Right lobe of liver (tissue), 6 donors: ENCODE measurements around the gene PCBP4. TPM values are rescaled to one million over a fixed set of nuclear protein-coding genes. Genes with fewer than 3 reads are reported as not detected.
"Not testable (repeated sequence)": the region's sequence is repeated elsewhere in the genome, so short reads cannot be mapped to it uniquely, and the experiment has no call there.

Experiments
- ATAC-seq, 4 donors: fragments of 200-7000 bp; cut with Tn5 transposase; one replicate each; pipeline ENCODE4 v1.9.1; 2020; ENCODE audit warnings: mild to moderate bottlenecking in 4 of 4, moderate library complexity in 4 of 4
- DNase-seq, 3 donors: peaks; one replicate each; pipeline ENCODE4 v3.0.0-alpha.2; 2020
- H3K27ac ChIP-seq, 3 donors: fragments of 200-600 bp; one replicate each; pipeline ENCODE4 v1.8.0; 2022
- H3K27me3 ChIP-seq, 2 donors: fragments of 200-600 bp; one replicate each; pipeline ENCODE4 v1.8.0; 2022
- H3K36me3 ChIP-seq, 4 donors: fragments of 200-600 bp; sonication (generic) in 1 of 4; one replicate each; pipeline versions ENCODE4 v1.5.1 to v1.8.0; 2017 to 2022; ENCODE audit warnings: control low read depth in 1 of 4
- H3K4me1 ChIP-seq, 4 donors: fragments of 200-600 bp; sonication (generic) in 1 of 4; one replicate each; pipeline versions ENCODE4 v1.5.1 to v1.8.0; 2017 to 2022; ENCODE audit warnings: control low read depth in 1 of 4
- H3K4me3 ChIP-seq, 3 donors: fragments of 200-600 bp; one replicate each; pipeline ENCODE4 v1.8.0; 2022
- H3K9me3 ChIP-seq, 4 donors: fragments of 200-600 bp; sonication (generic) in 1 of 4; one replicate each; pipeline versions ENCODE4 v1.5.1 to v1.8.0; 2017 to 2022; ENCODE audit warnings: control low read depth in 1 of 4
- POLR2A ChIP-seq: fragments of 450-650 bp; IDR thresholded peaks from one replicate; pipeline ENCODE4 v1.6.1; 2017; ENCODE audit warnings: antibody characterized with exemption, mild to moderate bottlenecking
- whole genome bisulfite sequencing: methylation state at CpG from one replicate; pipeline ENCODE4 v1.1.6; 2018; ENCODE audit warnings: low coverage, low lambda C conversion rate; ENCODE audit not compliant: insufficient coverage; ENCODE audit errors: missing lambda C conversion rate; 5-methylcytosine and 5-hydroxymethylcytosine counted together
- intact Hi-C, 2 donors: fragments of 100-400 bp; cut with DNase I; formaldehyde crosslinking; loops; one replicate each; pipeline versions ENCODE4 v1.11.2 to v1.14.1; 2022
- total RNA-seq, 6 experiments: library from RNA; depleted of rRNA in 2 of 6; stranded (reverse); fragments of >200 nt in 2 of 6; fragmentation: NEBNext Ultra II Directional in 3 of 6; extraction: Animal tissue kit (Norgen Biotek cat#: 25700) in 3 of 6; gene quantifications; one replicate each; pipeline versions ENCODE4 v1.1.0 to v1.2.4, GENCODE V29; 2016 to 2023
- TF ChIP-seq, protein P1 (sequence below), 4 donors: fragments of 200-600 bp in 3 of 4; fragments of 450-650 bp in 1 of 4; IDR thresholded peaks; one replicate each; pipeline versions ENCODE4 v1.5.1 to v1.8.0; 2016 to 2022; ENCODE audit warnings: antibody characterized with exemption in 4 of 4, mild to moderate bottlenecking in 2 of 4
- donor health status: DM: no; HTN: yes; CAD: no.
- donor health status: DM: no; HTN: no; CAD: no.
- donor health status: DM: no; HTN: no; CAD: no.
- donor health status: DM: no; HTN: yes; CAD: no.
- donor health status: DM: no; HTN: yes; CAD: no.

The PCBP4 gene
- total RNA-seq, 6 experiments from 2014 or later, result 6.5 to 19.2 (median 11.7) TPM

DNA sequence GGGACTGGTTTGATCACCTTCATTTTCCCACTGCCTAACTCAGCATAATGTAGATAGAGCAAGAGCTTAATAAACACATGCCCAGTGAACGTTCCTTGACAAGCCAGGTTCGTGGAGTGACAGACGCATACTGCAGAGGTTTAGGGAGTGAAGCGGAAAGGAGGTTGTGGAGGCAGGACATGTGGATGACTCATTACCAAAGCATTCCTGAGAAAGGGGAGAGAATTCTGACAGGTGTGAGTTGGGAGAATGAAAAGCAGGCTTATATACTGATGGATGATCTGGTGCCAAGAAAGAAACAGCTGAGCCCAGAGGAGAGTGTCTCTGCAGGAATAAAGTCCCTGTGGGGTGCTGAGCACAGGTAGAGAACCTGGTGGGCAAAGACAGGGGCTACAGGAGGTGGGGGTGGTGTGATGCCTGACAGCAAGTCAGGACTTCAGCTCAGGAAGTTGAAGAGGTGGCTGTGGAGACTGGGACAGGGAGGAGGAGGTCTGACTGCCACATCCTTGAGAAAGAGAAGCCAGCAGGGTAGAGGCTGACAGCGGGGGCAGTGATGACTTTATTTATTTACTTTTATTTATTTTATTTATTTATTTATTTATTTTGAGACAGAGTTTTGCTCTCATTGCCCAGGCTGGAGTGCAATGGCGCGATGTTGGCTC is 30.8 kb upstream of the PCBP4 start:
- DNase-seq (no peak), ATAC-seq (no peak)
- Histone ChIP-seq H3K9me3 (no peaks in the 10 kb centered on the region), H3K4me1 (peaks cover 0 to 12% (median 4%) of the 10 kb centered on the region in 4 donors), H3K27me3 (no peaks in the 10 kb centered on the region), H3K4me3 (no peak overlapping the region), H3K27ac (no peak overlapping the region), H3K36me3 (peaks cover 0 to 16% (median 8%) of the 10 kb centered on the region in 4 donors)
- WGBS, result 59% methylated on average over 7 of the region's 7 CpGs
- intact Hi-C loops, result no loop called here
- TF ChIP-seq, protein P1, sequence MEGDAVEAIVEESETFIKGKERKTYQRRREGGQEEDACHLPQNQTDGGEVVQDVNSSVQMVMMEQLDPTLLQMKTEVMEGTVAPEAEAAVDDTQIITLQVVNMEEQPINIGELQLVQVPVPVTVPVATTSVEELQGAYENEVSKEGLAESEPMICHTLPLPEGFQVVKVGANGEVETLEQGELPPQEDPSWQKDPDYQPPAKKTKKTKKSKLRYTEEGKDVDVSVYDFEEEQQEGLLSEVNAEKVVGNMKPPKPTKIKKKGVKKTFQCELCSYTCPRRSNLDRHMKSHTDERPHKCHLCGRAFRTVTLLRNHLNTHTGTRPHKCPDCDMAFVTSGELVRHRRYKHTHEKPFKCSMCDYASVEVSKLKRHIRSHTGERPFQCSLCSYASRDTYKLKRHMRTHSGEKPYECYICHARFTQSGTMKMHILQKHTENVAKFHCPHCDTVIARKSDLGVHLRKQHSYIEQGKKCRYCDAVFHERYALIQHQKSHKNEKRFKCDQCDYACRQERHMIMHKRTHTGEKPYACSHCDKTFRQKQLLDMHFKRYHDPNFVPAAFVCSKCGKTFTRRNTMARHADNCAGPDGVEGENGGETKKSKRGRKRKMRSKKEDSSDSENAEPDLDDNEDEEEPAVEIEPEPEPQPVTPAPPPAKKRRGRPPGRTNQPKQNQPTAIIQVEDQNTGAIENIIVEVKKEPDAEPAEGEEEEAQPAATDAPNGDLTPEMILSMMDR (IDR thresholded peaks at IDR 0.05), result no peak
- no peak for TF ChIP-seq POLR2A

- no peak for TF ChIP-seq POLR2A
- TF ChIP-seq, protein P1 (IDR thresholded peaks at IDR 0.05), result no peak
These were observed 29.9 kb upstream of the PCBP4 start for GRCh38 chr3:51997172-51997571.

GRCh38 chr3:51995346-51996163 is 28.3 kb upstream of the PCBP4 start, which contains the start of gene RPL29:
Gene RPL29 (minus strand): TSS chr3:51995895. CDS start chr3:51995461, 434 bp downstream.
- TF ChIP-seq POLR2A, result peak; percentile 64
- TF ChIP-seq, protein P1 (IDR thresholded peaks at IDR 0.05), result peak; percentile 12 to 48 (median 34)
- intact Hi-C loops, result no loop called here

More at GRCh38 chr3:51997172-51997571, 29.9 kb upstream of the PCBP4 start:
- 40% methylated on average over 2 of the region's 2 CpGs for WGBS
- intact Hi-C loops, result no loop called here
- Histone ChIP-seq H3K27me3 (no peaks in the 10 kb centered on the region), H3K4me1 (peaks cover 0 to 12% (median 4%) of the 10 kb centered on the region in 4 donors), H3K27ac (no peak overlapping the region), H3K4me3 (no peak overlapping the region), H3K9me3 (no peaks in the 10 kb centered on the region), H3K36me3 (peaks cover 0 to 19% (median 8%) of the 10 kb centered on the region in 4 donors)
- ATAC-seq (no peak), DNase-seq (no peak)

GRCh38 chr3:51994530-51994929 is 27.3 kb upstream of the PCBP4 start:
- intact Hi-C loops, result no loop called here
- Histone ChIP-seq H3K9me3 (no peaks in the 10 kb centered on the region), H3K4me1 (peaks cover 0 to 12% (median 4%) of the 10 kb centered on the region in 4 donors), H3K27ac (peak overlapping the region in 2 of 3 donors; percentile 67 to 88), H3K36me3 (peaks cover 0 to 19% (median 8%) of the 10 kb centered on the region in 4 donors), H3K27me3 (no peaks in the 10 kb centered on the region), H3K4me3 (peak overlapping the region; percentile 63 to 93 (median 89))
- ATAC-seq, result no peak
- no peak for TF ChIP-seq POLR2A
- TF ChIP-seq, protein P1 (IDR thresholded peaks at IDR 0.05), result no peak
- DNase-seq, result no peak
- WGBS, result 59% methylated on average over 2 of the region's 2 CpGs

More at GRCh38 chr3:51995346-51996163, 28.3 kb upstream of the PCBP4 start, which contains the start of gene RPL29:
- peak; percentile 96 to 98 (median 96) for ATAC-seq
- no peaks in the 10 kb centered on the region for H3K9me3 ChIP-seq
- peaks cover 0 to 12% (median 4%) of the 10 kb centered on the region in 4 donors for H3K4me1 ChIP-seq
- peak; percentile 85 to 91 (median 90) for DNase-seq
- H3K27me3 ChIP-seq, result no peaks in the 10 kb centered on the region
- peaks cover 0 to 19% (median 8%) of the 10 kb centered on the region in 4 donors for H3K36me3 ChIP-seq
- H3K27ac ChIP-seq, result peak within 1 kb of the TSS; percentile 67 to 93 (median 88)
- H3K4me3 ChIP-seq, result peak within 1 kb of the TSS; percentile 63 to 93 (median 89)
- WGBS, result 0% methylated on average over 32 of the region's 40 CpGs

- H3K27ac ChIP-seq, H3K4me3 ChIP-seq, H3K9me3 ChIP-seq, H3K27me3 ChIP-seq, ATAC-seq, intact Hi-C loops, DNase-seq: not testable (repeated sequence)
- Histone ChIP-seq H3K36me3 (peaks cover 0 to 19% (median 8%) of the 10 kb centered on the region in 4 donors), H3K4me1 (peaks cover 0 to 12% (median 4%) of the 10 kb centered on the region in 4 donors)
- 100% methylated on average over 2 of the region's 13 CpGs for WGBS
These were observed 26.4 kb upstream of the PCBP4 start for GRCh38 chr3:51993657-51994056.
